ENCODE results near the gene DNAH7.

GRCh38 chr2:195808189-195808588 is 260.4 kb downstream of the DNAH7 start:
- TF ChIP-seq EZH2 (IDR thresholded peaks at IDR 0.05) (no peak), POLR2AphosphoS5 (IDR thresholded peaks at IDR 0.05; ENCODE audit: borderline replicate concordance, low read depth, low read length) (no peak), FOXP2 (optimal IDR thresholded peaks at IDR 0.05; ENCODE audit: control extremely low read depth, extremely low read length, insufficient read depth) (no peak)
